HCT116 (cell line): ENCODE data around the gene UBE2D2.

Source experiments
- MAX ChIP-seq: IDR thresholded peaks from 2 replicates; pipeline ENCODE4 v1.6.1; 2012
- RAD21 ChIP-seq: IDR thresholded peaks from 2 replicates; pipeline ENCODE4 v1.6.1; 2012; ENCODE audit warnings: low read depth, mild to moderate bottlenecking

DNA sequence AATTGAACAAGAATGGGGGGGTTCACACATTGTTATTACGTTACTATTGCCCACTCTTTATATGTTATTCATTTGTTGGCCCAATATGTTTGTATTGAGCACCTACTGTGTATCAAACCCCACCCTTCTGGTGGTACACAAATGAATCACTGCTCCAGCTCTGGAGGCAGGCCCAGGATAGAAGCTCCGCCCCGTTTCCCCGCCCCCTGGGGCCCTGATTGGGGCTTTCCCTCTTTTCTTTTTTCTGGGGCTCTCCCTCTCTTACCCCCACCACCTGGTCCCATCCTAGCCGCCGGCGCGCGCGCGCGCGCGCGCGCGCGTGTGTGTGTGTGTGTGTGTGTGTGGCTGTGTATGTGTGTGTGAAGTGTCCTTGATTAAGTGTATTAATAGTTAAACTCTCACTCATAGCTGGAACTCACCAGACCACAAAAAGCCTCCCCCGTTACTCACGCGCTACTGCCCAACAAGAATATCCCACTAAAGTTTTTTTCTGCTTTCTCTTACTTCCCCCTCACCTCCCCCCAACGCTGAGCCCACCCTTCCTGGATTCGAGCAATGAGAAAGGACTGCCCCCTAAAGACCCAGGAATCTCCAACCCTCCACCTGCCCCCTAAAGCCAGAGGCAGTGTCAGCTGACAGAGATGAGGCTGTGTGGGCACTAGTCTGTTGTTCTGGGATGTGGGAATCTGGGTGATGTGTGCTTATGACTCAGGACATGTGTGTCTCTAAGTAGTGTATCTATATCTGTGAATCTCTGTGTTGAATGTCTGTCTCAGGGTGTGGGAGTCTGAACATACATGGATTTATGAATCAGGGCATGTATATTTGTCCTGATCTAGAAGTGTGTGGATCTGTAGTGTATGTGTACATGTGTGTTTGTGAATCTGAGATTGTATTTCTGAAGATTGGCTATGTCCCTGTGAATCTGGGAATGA is 91.0 kb downstream of the UBE2D2 start:
- TF ChIP-seq RAD21 = no peak
- no peak for TF ChIP-seq MAX
